ENCODE results near the gene KRTAP5-7.

Gene KRTAP5-7

GRCh38 chr11:71525938-71526495 lies 1.1 kb upstream of the KRTAP5-7 start:
- no peak overlapping the region for H3K9ac ChIP-seq (ENCODE audit: low read depth, low read length, poor library complexity, severe bottlenecking)
- H3F3A ChIP-seq (ENCODE audit: low read depth), result no peaks in the 10 kb centered on the region
- no peaks in the 10 kb centered on the region for H3K36me3 ChIP-seq (ENCODE audit: insufficient read depth, low read length)
- no peaks in the 10 kb centered on the region for H3K9me2 ChIP-seq (replicated peaks; ENCODE audit: low read depth, low read length)
- H3K4me1 ChIP-seq (ENCODE audit: insufficient read depth, low read length, poor library complexity, severe bottlenecking), result no peaks in the 10 kb centered on the region
- H3K4me2 ChIP-seq (ENCODE audit: low read depth, low read length, poor library complexity, severe bottlenecking), result no peak overlapping the region
- no peaks in the 10 kb centered on the region for H3K9me3 ChIP-seq (ENCODE audit: insufficient read depth, low read depth, low read length)
- no peaks in the 10 kb centered on the region for H3K79me2 ChIP-seq (ENCODE audit: insufficient read depth, low read length)
- H3K4me3 ChIP-seq (ENCODE audit: low read length, poor library complexity, severe bottlenecking), result no peak overlapping the region
- H2AFZ ChIP-seq (ENCODE audit: low read length), result no peak overlapping the region
- H4K20me1 ChIP-seq (ENCODE audit: insufficient read depth, low read length, poor library complexity, severe bottlenecking), result no peaks in the 10 kb centered on the region
- no peak for TF ChIP-seq CTCF (conservative IDR thresholded peaks at IDR 0.05; ENCODE audit: low read length)
- TF ChIP-seq EZH2phosphoT487 (IDR thresholded peaks at IDR 0.05; ENCODE audit: borderline replicate concordance), result no peak
- H3K27me3 ChIP-seq (ENCODE audit: insufficient read depth, low read length, poor library complexity, severe bottlenecking), result no peaks in the 10 kb centered on the region

GRCh38 chr11:71527576-71528210 lies 626 bp downstream of the KRTAP5-7 start:
- H2AFZ ChIP-seq (ENCODE audit: low read length), result no peak overlapping the region
- no peaks in the 10 kb centered on the region for H3K4me1 ChIP-seq (ENCODE audit: insufficient read depth, low read length, poor library complexity, severe bottlenecking)
- H3K4me2 ChIP-seq (ENCODE audit: low read depth, low read length, poor library complexity, severe bottlenecking), result no peak overlapping the region
- H3K9me3 ChIP-seq (ENCODE audit: insufficient read depth, low read depth, low read length), result no peaks in the 10 kb centered on the region
- no peaks in the 10 kb centered on the region for H3K27me3 ChIP-seq (ENCODE audit: insufficient read depth, low read length, poor library complexity, severe bottlenecking)
- no peak for TF ChIP-seq EZH2phosphoT487 (IDR thresholded peaks at IDR 0.05; ENCODE audit: borderline replicate concordance)
- TF ChIP-seq CTCF (conservative IDR thresholded peaks at IDR 0.05; ENCODE audit: low read length), result no peak
- H3F3A ChIP-seq (ENCODE audit: low read depth), result no peaks in the 10 kb centered on the region
- H3K79me2 ChIP-seq (ENCODE audit: insufficient read depth, low read length), result no peaks in the 10 kb centered on the region
- no peaks in the 10 kb centered on the region for H4K20me1 ChIP-seq (ENCODE audit: insufficient read depth, low read length, poor library complexity, severe bottlenecking)
- H3K4me3 ChIP-seq (ENCODE audit: low read length, poor library complexity, severe bottlenecking), result no peak overlapping the region
- H3K9me2 ChIP-seq (replicated peaks; ENCODE audit: low read depth, low read length), result no peaks in the 10 kb centered on the region
- H3K9ac ChIP-seq (ENCODE audit: low read depth, low read length, poor library complexity, severe bottlenecking), result no peak overlapping the region
- no peaks in the 10 kb centered on the region for H3K36me3 ChIP-seq (ENCODE audit: insufficient read depth, low read length)

DNA sequence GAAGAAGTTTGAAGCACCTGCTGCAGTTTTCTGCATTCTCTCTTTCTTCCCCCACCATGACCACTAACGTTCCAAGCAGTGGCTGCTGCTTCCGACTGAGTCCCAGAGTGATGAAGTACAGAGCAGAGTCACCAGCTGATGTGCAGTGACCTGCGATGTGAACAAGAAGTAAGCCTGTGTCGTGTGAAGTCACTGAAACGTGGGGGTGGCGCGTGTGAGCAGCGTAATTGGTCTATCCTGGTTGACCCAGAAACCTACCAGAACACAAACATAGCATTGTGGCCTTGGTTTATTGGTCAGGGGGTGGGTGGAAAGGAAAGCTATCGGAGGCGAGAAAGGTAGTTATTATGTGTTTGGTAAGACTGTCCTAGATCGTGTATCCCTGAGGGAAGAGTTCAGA lies 3.5 kb downstream of the KRTAP5-7 start:
- no peak overlapping the region for H2AFZ ChIP-seq (ENCODE audit: low read length)
- no peak overlapping the region for H3K4me3 ChIP-seq (ENCODE audit: low read length, poor library complexity, severe bottlenecking)
- TF ChIP-seq CTCF (conservative IDR thresholded peaks at IDR 0.05; ENCODE audit: low read length), result no peak
- no peak for TF ChIP-seq EZH2phosphoT487 (IDR thresholded peaks at IDR 0.05; ENCODE audit: borderline replicate concordance)
- no peak overlapping the region for H3K9ac ChIP-seq (ENCODE audit: low read depth, low read length, poor library complexity, severe bottlenecking)
- no peaks in the 10 kb centered on the region for H3K27me3 ChIP-seq (ENCODE audit: insufficient read depth, low read length, poor library complexity, severe bottlenecking)
- no peaks in the 10 kb centered on the region for H3K36me3 ChIP-seq (ENCODE audit: insufficient read depth, low read length)
- no peaks in the 10 kb centered on the region for H3K9me3 ChIP-seq (ENCODE audit: insufficient read depth, low read depth, low read length)
- H3K4me1 ChIP-seq (ENCODE audit: insufficient read depth, low read length, poor library complexity, severe bottlenecking), result no peaks in the 10 kb centered on the region
- no peaks in the 10 kb centered on the region for H3K79me2 ChIP-seq (ENCODE audit: insufficient read depth, low read length)
- no peaks in the 10 kb centered on the region for H4K20me1 ChIP-seq (ENCODE audit: insufficient read depth, low read length, poor library complexity, severe bottlenecking)
- no peak overlapping the region for H3K4me2 ChIP-seq (ENCODE audit: low read depth, low read length, poor library complexity, severe bottlenecking)
- no peaks in the 10 kb centered on the region for H3K9me2 ChIP-seq (replicated peaks; ENCODE audit: low read depth, low read length)
- H3F3A ChIP-seq (ENCODE audit: low read depth), result no peaks in the 10 kb centered on the region
